HCT116 (cell line): ENCODE results near the gene CPA5. TPM values are rescaled to one million over a fixed set of nuclear protein-coding genes. Genes with fewer than 3 reads are reported as not detected.

ENCODE experiments used
- ATAC-seq: fragments of 200-7000 bp; cut with Tn5 transposase; 2 replicates; pipeline ENCODE4 v1.9.1; 2020; ENCODE audit warnings: mild to moderate bottlenecking, moderate library complexity
- BruUV-seq: library from RNA; stranded (reverse); fragments of 400-500 nt; replicated peaks from 2 replicates; lab custom pipeline; 2021; lab: Mats Ljungman, UMichigan
- CTCF ChIA-PET: fragments of 300-600 bp; sonication (Branson Sonifier 250); formaldehyde crosslinking; loops from one replicate; lab custom pipeline; 2021; ENCODE audit warnings: antibody characterized with exemption; lab: Charles Lee
- POLR2A ChIA-PET: fragments of 300-600, 350-600 bp; sonication (Branson Sonifier 250); formaldehyde crosslinking; loops from one replicate; lab custom pipeline; 2021; ENCODE audit warnings: antibody characterized with exemption; lab: Charles Lee
- RAD21 ChIA-PET, 2 experiments: fragments of 300-600 bp; sonication (Branson Sonifier 250); formaldehyde crosslinking; loops; one replicate each; lab custom pipeline; 2023; ENCODE audit warnings: low total read pairs in 2 of 2; ENCODE audit not compliant: uncharacterized antibody in 2 of 2, unreplicated experiment in 2 of 2, low non-redundant PET in 1 of 2; lab: Charles Lee
- DNase-seq: peaks from one replicate; pipeline ENCODE4 v3.0.0-alpha.2; 2010; ENCODE audit warnings: low read depth, low spot score
- H2AFZ ChIP-seq: fragments of 200-600 bp; shearing (Covaris generic), sonication (generic); 2 replicates; pipeline ENCODE4 v1.6.1; 2017; ENCODE audit warnings: low read depth, mixed run types, mixed read lengths, antibody characterized with exemption, low read length; ENCODE audit not compliant: poor library complexity, severe bottlenecking
- H3K27ac ChIP-seq: 2 replicates; pipeline ENCODE4 v1.5.1; 2012; ENCODE audit warnings: low read depth, low read length
- H3K27me3 ChIP-seq: fragments of 200-600 bp; sonication (generic); 2 replicates; pipeline ENCODE4 v1.6.1; 2016; ENCODE audit warnings: mixed run types, low read length, mixed read lengths; ENCODE audit not compliant: insufficient read depth
- H3K36me3 ChIP-seq, 2 experiments: fragments of 200-500 bp in 1 of 2; fragments of 200-600 bp in 1 of 2; sonication (Bioruptor generic) in 1 of 2; sonication (generic) in 1 of 2; 2 replicates each; pipeline versions ENCODE4 v1.5.1 to v1.6.1; 2014 to 2016; ENCODE audit warnings: low read length in 2 of 2, inconsistent platforms in 1 of 2, mixed read lengths in 1 of 2, mixed run types in 1 of 2; ENCODE audit not compliant: insufficient read depth in 2 of 2, control insufficient read depth in 1 of 2
- H3K4me1 ChIP-seq, 2 experiments: fragments of 200-600 bp in 1 of 2; sonication (generic) in 1 of 2; 2 replicates each; pipeline versions ENCODE4 v1.5.1 to v1.6.1; 2012 to 2017; ENCODE audit warnings: low read length in 2 of 2, inconsistent platforms in 1 of 2, mild to moderate bottlenecking in 1 of 2, mixed read lengths in 1 of 2, mixed run types in 1 of 2, moderate library complexity in 1 of 2; ENCODE audit not compliant: insufficient read depth in 2 of 2, control insufficient read depth in 1 of 2
- H3K4me2 ChIP-seq: fragments of 200-600 bp; sonication (generic); 2 replicates; pipeline ENCODE4 v1.6.1; 2017; ENCODE audit warnings: mixed run types, low read length, mixed read lengths
- H3K4me3 ChIP-seq, 2 experiments: fragments of 200-600 bp in 1 of 2; sonication (generic) in 1 of 2; replicated peaks in 1 of 2; 2 replicates each; pipeline ENCODE4 v1.5.1; 2011 to 2016; ENCODE audit warnings: low read length in 2 of 2, control low read depth in 1 of 2, low read depth in 1 of 2, mild to moderate bottlenecking in 1 of 2, mixed read lengths in 1 of 2, mixed run types in 1 of 2
- H3K79me2 ChIP-seq: fragments of 200-600 bp; sonication (generic); 2 replicates; pipeline ENCODE4 v1.6.1; 2017; ENCODE audit warnings: mild to moderate bottlenecking, mixed run types, low read length, moderate library complexity, mixed read lengths; ENCODE audit not compliant: insufficient read depth
- H3K9ac ChIP-seq: fragments of 200-600 bp; sonication (generic); 2 replicates; pipeline ENCODE4 v1.6.1; 2016; ENCODE audit warnings: low read length, mixed read lengths
- H3K9me2 ChIP-seq: fragments of 200-600 bp; sonication (generic), shearing (Covaris generic); 2 replicates; pipeline ENCODE4 v1.6.1; 2017; ENCODE audit warnings: mixed run types, mild to moderate bottlenecking, moderate library complexity; ENCODE audit not compliant: insufficient read depth
- H3K9me3 ChIP-seq, 2 experiments: fragments of 200-500 bp in 1 of 2; fragments of 200-600 bp in 1 of 2; sonication (Bioruptor generic) in 1 of 2; sonication (generic) in 1 of 2; 2 replicates each; pipeline ENCODE4 v1.6.1; 2014 to 2017; ENCODE audit warnings: low read length in 2 of 2, mixed read lengths in 2 of 2, inconsistent platforms in 1 of 2, low read depth in 1 of 2, mild to moderate bottlenecking in 1 of 2, mixed run types in 1 of 2, moderate library complexity in 1 of 2; ENCODE audit not compliant: control insufficient read depth in 1 of 2, insufficient read depth in 1 of 2
- H4K20me1 ChIP-seq: fragments of 200-600 bp; sonication (generic), shearing (Covaris generic); 2 replicates; pipeline ENCODE4 v1.6.1; 2017; ENCODE audit warnings: mixed run types, mild to moderate bottlenecking, moderate library complexity; ENCODE audit not compliant: insufficient read depth
- ATF3 ChIP-seq: IDR thresholded peaks from 2 replicates; pipeline ENCODE4 v1.6.1; 2012
- CEBPB ChIP-seq: IDR thresholded peaks from 2 replicates; pipeline ENCODE4 v1.6.1; 2012; ENCODE audit warnings: low read depth
- CTCF ChIP-seq, 3 experiments: fragments of 200-600 bp in 1 of 3; sonication (generic) in 1 of 3; IDR thresholded peaks in 2 of 3; conservative IDR thresholded peaks in 1 of 3; 2 replicates each; pipeline ENCODE4 v1.5.1; 2012 to 2017; ENCODE audit warnings: low read depth in 2 of 3, low read length in 2 of 3, antibody characterized with exemption in 1 of 3, borderline replicate concordance in 1 of 3, control low read depth in 1 of 3, mild to moderate bottlenecking in 1 of 3, mixed read lengths in 1 of 3, mixed run types in 1 of 3, moderate library complexity in 1 of 3; ENCODE audit not compliant: insufficient read depth in 1 of 3
- EGR1 ChIP-seq: IDR thresholded peaks from 2 replicates; pipeline ENCODE4 v1.6.1; 2012; ENCODE audit warnings: low read depth
- ELF1 ChIP-seq: IDR thresholded peaks from 2 replicates; pipeline ENCODE4 v1.6.1; 2012; ENCODE audit warnings: low read depth, borderline replicate concordance
- MAX ChIP-seq: IDR thresholded peaks from 2 replicates; pipeline ENCODE4 v1.6.1; 2012
- POLR2AphosphoS5 ChIP-seq: IDR thresholded peaks from 2 replicates; pipeline ENCODE4 v1.6.1; 2011; ENCODE audit warnings: mild to moderate bottlenecking, low read depth, low read length, moderate library complexity
- RAD21 ChIP-seq: IDR thresholded peaks from 2 replicates; pipeline ENCODE4 v1.6.1; 2012; ENCODE audit warnings: low read depth, mild to moderate bottlenecking
- REST ChIP-seq: IDR thresholded peaks from 2 replicates; pipeline ENCODE4 v1.6.1; 2012; ENCODE audit warnings: low read depth
- SP1 ChIP-seq: IDR thresholded peaks from 2 replicates; pipeline ENCODE4 v1.6.1; 2012; ENCODE audit warnings: low read depth
- ZBTB33 ChIP-seq: IDR thresholded peaks from 2 replicates; pipeline ENCODE4 v1.6.1; 2011; ENCODE audit warnings: mild to moderate bottlenecking, low read length, moderate library complexity; ENCODE audit not compliant: insufficient replicate concordance; ENCODE audit errors: extremely low read depth
- ZNF274 ChIP-seq: fragments of 200-500 bp; sonication (Bioruptor generic); IDR thresholded peaks from 2 replicates; pipeline ENCODE4 v1.6.1; 2014; ENCODE audit warnings: mild to moderate bottlenecking, low read depth, low read length, inconsistent platforms
- intact Hi-C: fragments of 100-400 bp; cut with micrococcal nuclease; formaldehyde crosslinking; loops from 2 replicates; pipeline ENCODE4 v1.10.0; 2022
- total RNA-seq: library from RNA; stranded (reverse); gene quantifications from one replicate; pipeline ENCODE4 v1.2.1, GENCODE V29; 2021; ENCODE audit not compliant: unreplicated experiment

Gene CPA5
- total RNA-seq, 1 experiment from 2014 or later: not detected

GRCh38 chr7:130338233-130338632 lies 6.4 kb upstream of the CPA5 start:
- DNase-seq (no peak), ATAC-seq (no peak)
- no peaks in the 10 kb centered on the region for H3K4me1 ChIP-seq
- H3K27me3 ChIP-seq: no peaks in the 10 kb centered on the region
- no peak overlapping the region for H3K9ac ChIP-seq
- no peak overlapping the region for H3K4me3 ChIP-seq
- BruUV-seq: no TSS peak
- H3K27ac ChIP-seq: no peak overlapping the region
- no peak overlapping the region for H2AFZ ChIP-seq
- TF ChIP-seq ZBTB33: no peak
- TF ChIP-seq CTCF (IDR thresholded peaks at IDR 0.05 in 2 of 3, conservative IDR thresholded peaks at IDR 0.05 in 1 of 3; ENCODE audit: borderline replicate concordance in 1 of 3, insufficient read depth in 1 of 3, low read depth in 2 of 3, low read length in 2 of 3): no peak
- no peak for TF ChIP-seq ELF1
- TF ChIP-seq POLR2AphosphoS5: no peak
- no peak for TF ChIP-seq ATF3
- TF ChIP-seq REST: no peak
- TF ChIP-seq RAD21: no peak
- TF ChIP-seq EGR1: no peak
- no peak for TF ChIP-seq SP1
- no peak for TF ChIP-seq CEBPB
- no peak for TF ChIP-seq MAX
- TF ChIP-seq ZNF274: no peak
- TF ChIP-seq, all 23 proteins: peak for 0
- no peak overlapping the region for H3K4me2 ChIP-seq
- no peaks in the 10 kb centered on the region for H3K79me2 ChIP-seq
- RAD21 ChIA-PET: no interaction called here
- H3K9me2 ChIP-seq: no peaks in the 10 kb centered on the region
- CTCF ChIA-PET: no interaction called here
- POLR2A ChIA-PET: no interaction called here
- H3K36me3 ChIP-seq: no peaks in the 10 kb centered on the region
- no peaks in the 10 kb centered on the region for H3K9me3 ChIP-seq
- intact Hi-C loops: no loop called here
- no peaks in the 10 kb centered on the region for H4K20me1 ChIP-seq
